Tibial nerve (tissue), 4 donors: ENCODE data around the gene DAB1.

Experiments
- EP300 ChIP-seq, 2 donors: sonication (generic); formaldehyde crosslinking; IDR thresholded peaks; one replicate each; pipeline ENCODE4 v1.6.1; 2017; ENCODE audit warnings: antibody characterized with exemption in 2 of 2, mild to moderate bottlenecking in 1 of 2
- POLR2A ChIP-seq, 2 donors: fragments of 450-650 bp; IDR thresholded peaks; one replicate each; pipeline ENCODE4 v1.6.1; 2017; ENCODE audit warnings: antibody characterized with exemption in 2 of 2, mild to moderate bottlenecking in 2 of 2, moderate library complexity in 2 of 2
- TF ChIP-seq, protein P1 (sequence below), 5 experiments: fragments of 200-600 bp in 3 of 5; fragments of 450-650 bp in 2 of 5; sonication (generic) in 3 of 5; IDR thresholded peaks; one replicate each; pipeline ENCODE4 v1.5.1; 2016 to 2019; ENCODE audit warnings: antibody characterized with exemption in 5 of 5, mild to moderate bottlenecking in 3 of 5, moderate library complexity in 2 of 5

DNA sequence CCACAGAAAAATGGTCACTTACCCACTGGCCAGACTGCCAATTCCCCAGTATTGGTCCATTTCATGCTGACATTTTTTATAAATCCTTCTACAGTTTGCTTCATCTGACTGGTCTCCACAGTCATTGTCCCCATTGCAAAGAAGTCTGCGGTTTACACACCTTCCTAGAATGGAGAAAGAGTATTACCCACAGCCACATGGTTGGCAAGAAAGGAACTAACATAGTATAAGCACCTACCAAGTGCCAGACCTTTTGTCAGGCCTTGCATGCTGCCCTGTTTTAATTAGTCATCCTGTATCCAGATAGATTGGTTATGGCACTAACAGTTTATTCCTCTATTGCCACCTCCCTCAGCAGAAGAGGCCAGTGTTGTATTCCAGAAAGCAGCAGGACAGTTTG lies 469.2 kb downstream of the DAB1 start:
- TF ChIP-seq, protein P1, sequence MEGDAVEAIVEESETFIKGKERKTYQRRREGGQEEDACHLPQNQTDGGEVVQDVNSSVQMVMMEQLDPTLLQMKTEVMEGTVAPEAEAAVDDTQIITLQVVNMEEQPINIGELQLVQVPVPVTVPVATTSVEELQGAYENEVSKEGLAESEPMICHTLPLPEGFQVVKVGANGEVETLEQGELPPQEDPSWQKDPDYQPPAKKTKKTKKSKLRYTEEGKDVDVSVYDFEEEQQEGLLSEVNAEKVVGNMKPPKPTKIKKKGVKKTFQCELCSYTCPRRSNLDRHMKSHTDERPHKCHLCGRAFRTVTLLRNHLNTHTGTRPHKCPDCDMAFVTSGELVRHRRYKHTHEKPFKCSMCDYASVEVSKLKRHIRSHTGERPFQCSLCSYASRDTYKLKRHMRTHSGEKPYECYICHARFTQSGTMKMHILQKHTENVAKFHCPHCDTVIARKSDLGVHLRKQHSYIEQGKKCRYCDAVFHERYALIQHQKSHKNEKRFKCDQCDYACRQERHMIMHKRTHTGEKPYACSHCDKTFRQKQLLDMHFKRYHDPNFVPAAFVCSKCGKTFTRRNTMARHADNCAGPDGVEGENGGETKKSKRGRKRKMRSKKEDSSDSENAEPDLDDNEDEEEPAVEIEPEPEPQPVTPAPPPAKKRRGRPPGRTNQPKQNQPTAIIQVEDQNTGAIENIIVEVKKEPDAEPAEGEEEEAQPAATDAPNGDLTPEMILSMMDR (IDR thresholded peaks at IDR 0.05), result no peak
- TF ChIP-seq POLR2A (IDR thresholded peaks at IDR 0.05), result no peak
- TF ChIP-seq EP300 (IDR thresholded peaks at IDR 0.05), result no peak
